Upper lobe of left lung (tissue), 4 donors: ENCODE results near the gene RAB3GAP1.

Experiments used
- POLR2A ChIP-seq, 4 donors: fragments of 450-650 bp; IDR thresholded peaks; one replicate each; pipeline ENCODE4 v1.5.1; 2016 to 2017; ENCODE audit warnings: antibody characterized with exemption in 4 of 4, mild to moderate bottlenecking in 2 of 4
- TF ChIP-seq, protein P1 (sequence below), 6 experiments: fragments of 450-650 bp in 4 of 6; fragments of 200-600 bp in 2 of 6; sonication (generic) in 2 of 6; IDR thresholded peaks; one replicate each; pipeline ENCODE4 v1.5.1; 2016 to 2019; ENCODE audit warnings: antibody characterized with exemption in 6 of 6

DNA sequence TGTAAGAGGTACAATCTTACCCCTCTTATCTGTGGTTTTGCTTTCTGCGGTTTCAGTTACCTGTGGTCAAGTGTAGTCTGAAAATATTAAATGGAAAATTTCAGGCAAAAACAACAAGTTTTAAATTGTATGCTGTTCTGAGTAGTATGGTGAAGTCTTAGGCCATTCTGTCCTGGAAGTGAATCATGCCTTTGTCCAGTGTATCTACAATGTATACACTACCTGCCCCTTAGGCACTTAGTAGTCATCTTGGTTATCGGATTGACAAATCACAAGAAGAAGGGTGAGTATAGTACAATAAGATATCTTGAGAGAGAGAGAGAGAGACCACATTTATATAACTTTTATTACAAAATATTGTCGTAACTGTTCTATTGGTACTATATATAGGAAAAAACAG lies 43.5 kb downstream of the RAB3GAP1 start:
- TF ChIP-seq, protein P1, sequence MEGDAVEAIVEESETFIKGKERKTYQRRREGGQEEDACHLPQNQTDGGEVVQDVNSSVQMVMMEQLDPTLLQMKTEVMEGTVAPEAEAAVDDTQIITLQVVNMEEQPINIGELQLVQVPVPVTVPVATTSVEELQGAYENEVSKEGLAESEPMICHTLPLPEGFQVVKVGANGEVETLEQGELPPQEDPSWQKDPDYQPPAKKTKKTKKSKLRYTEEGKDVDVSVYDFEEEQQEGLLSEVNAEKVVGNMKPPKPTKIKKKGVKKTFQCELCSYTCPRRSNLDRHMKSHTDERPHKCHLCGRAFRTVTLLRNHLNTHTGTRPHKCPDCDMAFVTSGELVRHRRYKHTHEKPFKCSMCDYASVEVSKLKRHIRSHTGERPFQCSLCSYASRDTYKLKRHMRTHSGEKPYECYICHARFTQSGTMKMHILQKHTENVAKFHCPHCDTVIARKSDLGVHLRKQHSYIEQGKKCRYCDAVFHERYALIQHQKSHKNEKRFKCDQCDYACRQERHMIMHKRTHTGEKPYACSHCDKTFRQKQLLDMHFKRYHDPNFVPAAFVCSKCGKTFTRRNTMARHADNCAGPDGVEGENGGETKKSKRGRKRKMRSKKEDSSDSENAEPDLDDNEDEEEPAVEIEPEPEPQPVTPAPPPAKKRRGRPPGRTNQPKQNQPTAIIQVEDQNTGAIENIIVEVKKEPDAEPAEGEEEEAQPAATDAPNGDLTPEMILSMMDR (IDR thresholded peaks at IDR 0.05) = no peak
- no peak for TF ChIP-seq POLR2A (IDR thresholded peaks at IDR 0.05)
